Measurements from ENCODE around the gene SPSB3. TPM values are rescaled to one million over a fixed set of nuclear protein-coding genes. Genes with fewer than 3 reads are reported as not detected.

Gene SPSB3
- total RNA-seq, 2 donors from 2014 or later, result 28.0 to 28.1 TPM

DNA sequence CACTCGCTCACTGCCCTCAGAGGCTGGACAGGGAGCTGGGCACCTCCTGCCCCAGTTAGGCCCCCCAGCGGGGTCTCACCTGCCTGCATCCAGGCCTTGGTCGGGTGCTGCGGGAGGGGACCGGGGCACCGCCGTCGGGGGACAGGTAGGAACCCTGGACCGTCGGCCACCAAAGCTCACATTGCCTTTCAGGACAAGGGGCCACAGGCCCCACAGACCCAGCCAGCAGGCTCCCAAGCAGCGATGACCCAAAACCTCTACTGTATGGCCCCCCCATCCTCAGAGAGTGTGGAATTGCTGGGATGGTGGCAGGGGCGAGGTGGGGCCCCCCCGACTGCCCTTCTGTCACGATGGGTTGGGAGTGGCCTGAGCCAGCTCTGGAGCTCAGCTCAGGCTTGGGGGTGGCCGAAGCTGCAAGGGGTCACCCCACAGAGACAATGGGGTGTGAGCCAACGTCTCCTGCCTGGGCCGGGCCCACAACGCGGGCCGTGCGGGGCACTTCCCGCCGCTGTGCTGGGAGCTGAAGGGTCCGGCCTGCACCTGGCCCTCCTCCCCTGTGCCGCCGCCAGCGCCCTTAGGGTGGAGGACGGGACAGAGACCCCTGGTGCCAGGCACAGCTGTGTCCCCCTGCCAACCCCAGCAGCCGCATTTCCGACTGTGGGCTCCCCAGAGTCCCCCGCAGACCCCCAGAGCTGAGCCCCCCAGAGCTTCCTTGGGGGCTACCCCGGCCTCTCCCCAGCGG, 10.6 kb upstream of the SPSB3 start:
- 93 to 95% methylated on average over 22 to 33 of the region's 33 CpGs for WGBS, 2 experiments (ENCODE audit: insufficient coverage in 1 of 2, insufficient read length in 1 of 2)
- H3K36me3 Mint-ChIP-seq (ENCODE audit: low read depth), result peaks cover 13% of the 10 kb centered on the region
- no peaks in the 10 kb centered on the region for H3K27me3 Mint-ChIP-seq (ENCODE audit: insufficient read depth)
- no peak overlapping the region for H3K4me3 Mint-ChIP-seq
- Histone ChIP-seq H3K9me3 (ENCODE audit: control insufficient read depth, low read length) (peaks cover 6% of the 10 kb centered on the region), H3K9ac (ENCODE audit: extremely low read depth, low read length, poor library complexity, severe bottlenecking) (no peak overlapping the region), H3K27me3 (ENCODE audit: control insufficient read depth, insufficient read depth, low read length, poor library complexity, severe bottlenecking) (no peaks in the 10 kb centered on the region), H3K27ac (ENCODE audit: low read depth, low read length) (no peak overlapping the region), H3K36me3 (ENCODE audit: control insufficient read depth, insufficient read depth, low read length) (no peaks in the 10 kb centered on the region), H3K4me1 (ENCODE audit: control insufficient read depth, insufficient read depth, low read length) (no peaks in the 10 kb centered on the region), H3K4me3 (ENCODE audit: low read length) (no peak overlapping the region)
- H3K27ac Mint-ChIP-seq, result no peak overlapping the region
- no peaks in the 10 kb centered on the region for H3K4me1 Mint-ChIP-seq
- DNase-seq, result peak; percentile 38
- TF ChIP-seq, protein P1, sequence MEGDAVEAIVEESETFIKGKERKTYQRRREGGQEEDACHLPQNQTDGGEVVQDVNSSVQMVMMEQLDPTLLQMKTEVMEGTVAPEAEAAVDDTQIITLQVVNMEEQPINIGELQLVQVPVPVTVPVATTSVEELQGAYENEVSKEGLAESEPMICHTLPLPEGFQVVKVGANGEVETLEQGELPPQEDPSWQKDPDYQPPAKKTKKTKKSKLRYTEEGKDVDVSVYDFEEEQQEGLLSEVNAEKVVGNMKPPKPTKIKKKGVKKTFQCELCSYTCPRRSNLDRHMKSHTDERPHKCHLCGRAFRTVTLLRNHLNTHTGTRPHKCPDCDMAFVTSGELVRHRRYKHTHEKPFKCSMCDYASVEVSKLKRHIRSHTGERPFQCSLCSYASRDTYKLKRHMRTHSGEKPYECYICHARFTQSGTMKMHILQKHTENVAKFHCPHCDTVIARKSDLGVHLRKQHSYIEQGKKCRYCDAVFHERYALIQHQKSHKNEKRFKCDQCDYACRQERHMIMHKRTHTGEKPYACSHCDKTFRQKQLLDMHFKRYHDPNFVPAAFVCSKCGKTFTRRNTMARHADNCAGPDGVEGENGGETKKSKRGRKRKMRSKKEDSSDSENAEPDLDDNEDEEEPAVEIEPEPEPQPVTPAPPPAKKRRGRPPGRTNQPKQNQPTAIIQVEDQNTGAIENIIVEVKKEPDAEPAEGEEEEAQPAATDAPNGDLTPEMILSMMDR (conservative IDR thresholded peaks at IDR 0.05), result no peak
- peaks cover 20% of the 10 kb centered on the region for H3K9me3 Mint-ChIP-seq

DNA sequence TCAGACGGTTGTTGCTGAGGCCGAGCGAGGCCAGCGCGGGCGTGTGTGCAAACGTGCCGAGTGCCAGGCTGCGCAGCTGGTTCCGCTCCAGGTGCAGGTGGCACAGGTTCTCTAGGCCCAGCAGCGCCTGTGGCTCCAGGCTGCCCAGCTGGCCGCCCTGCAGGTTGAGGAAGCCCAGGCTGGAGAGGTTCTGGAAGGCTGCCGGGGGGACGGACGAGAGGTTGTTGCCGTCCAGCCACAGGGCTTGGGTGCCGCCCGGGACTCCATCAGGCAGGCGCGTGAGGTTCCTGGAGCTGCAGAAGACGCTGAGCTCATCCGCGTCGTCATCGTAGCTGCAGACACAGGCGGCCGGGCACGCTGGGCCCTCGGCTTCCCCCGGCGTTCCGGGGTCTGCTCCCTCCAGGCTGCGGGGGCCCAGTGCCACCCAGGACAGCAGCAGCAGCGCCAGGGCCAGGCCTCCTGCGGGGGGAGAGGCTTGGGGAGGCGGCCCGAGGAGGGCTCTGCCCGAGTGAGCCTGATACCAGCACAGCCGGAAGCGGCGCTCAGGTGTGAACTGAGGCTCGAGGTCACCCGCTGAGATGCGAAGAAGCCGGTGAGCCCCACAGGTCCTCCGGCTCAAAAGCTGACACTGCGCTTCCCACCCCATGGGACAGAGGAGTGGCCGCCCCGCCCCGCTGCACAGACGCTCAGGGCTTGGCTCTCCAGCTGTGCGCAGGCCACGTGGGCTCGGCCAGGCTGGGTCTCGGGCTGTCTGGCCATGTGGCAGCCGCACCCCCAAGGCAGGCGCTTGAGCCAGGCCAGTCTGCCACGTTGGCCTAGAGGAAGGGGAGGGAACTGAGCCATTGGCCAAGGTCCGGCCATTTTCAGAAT, 9.8 kb upstream of the SPSB3 start:
- 91 to 92% methylated on average over 29 to 59 of the region's 59 CpGs for WGBS, 2 experiments (ENCODE audit: insufficient coverage in 1 of 2, insufficient read length in 1 of 2)
- no peak overlapping the region for H3K27ac ChIP-seq (ENCODE audit: low read depth, low read length)
- H3K4me1 ChIP-seq (ENCODE audit: control insufficient read depth, insufficient read depth, low read length), result no peaks in the 10 kb centered on the region
- no peak overlapping the region for H3K4me3 Mint-ChIP-seq
- DNase-seq, result peak; percentile 55
- H3K27me3 Mint-ChIP-seq (ENCODE audit: insufficient read depth), result no peaks in the 10 kb centered on the region
- no peaks in the 10 kb centered on the region for H3K4me1 Mint-ChIP-seq
- TF ChIP-seq, protein P1 (conservative IDR thresholded peaks at IDR 0.05), result no peak
- H3K9ac ChIP-seq (ENCODE audit: extremely low read depth, low read length, poor library complexity, severe bottlenecking), result no peak overlapping the region
- H3K36me3 ChIP-seq (ENCODE audit: control insufficient read depth, insufficient read depth, low read length), result no peaks in the 10 kb centered on the region
- no peak overlapping the region for H3K4me3 ChIP-seq (ENCODE audit: low read length)
- no peaks in the 10 kb centered on the region for H3K9me3 ChIP-seq (ENCODE audit: control insufficient read depth, low read length)
- peaks cover 12% of the 10 kb centered on the region for H3K9me3 Mint-ChIP-seq
- peaks cover 12% of the 10 kb centered on the region for H3K36me3 Mint-ChIP-seq (ENCODE audit: low read depth)
- no peak overlapping the region for H3K27ac Mint-ChIP-seq
- no peaks in the 10 kb centered on the region for H3K27me3 ChIP-seq (ENCODE audit: control insufficient read depth, insufficient read depth, low read length, poor library complexity, severe bottlenecking)

DNA sequence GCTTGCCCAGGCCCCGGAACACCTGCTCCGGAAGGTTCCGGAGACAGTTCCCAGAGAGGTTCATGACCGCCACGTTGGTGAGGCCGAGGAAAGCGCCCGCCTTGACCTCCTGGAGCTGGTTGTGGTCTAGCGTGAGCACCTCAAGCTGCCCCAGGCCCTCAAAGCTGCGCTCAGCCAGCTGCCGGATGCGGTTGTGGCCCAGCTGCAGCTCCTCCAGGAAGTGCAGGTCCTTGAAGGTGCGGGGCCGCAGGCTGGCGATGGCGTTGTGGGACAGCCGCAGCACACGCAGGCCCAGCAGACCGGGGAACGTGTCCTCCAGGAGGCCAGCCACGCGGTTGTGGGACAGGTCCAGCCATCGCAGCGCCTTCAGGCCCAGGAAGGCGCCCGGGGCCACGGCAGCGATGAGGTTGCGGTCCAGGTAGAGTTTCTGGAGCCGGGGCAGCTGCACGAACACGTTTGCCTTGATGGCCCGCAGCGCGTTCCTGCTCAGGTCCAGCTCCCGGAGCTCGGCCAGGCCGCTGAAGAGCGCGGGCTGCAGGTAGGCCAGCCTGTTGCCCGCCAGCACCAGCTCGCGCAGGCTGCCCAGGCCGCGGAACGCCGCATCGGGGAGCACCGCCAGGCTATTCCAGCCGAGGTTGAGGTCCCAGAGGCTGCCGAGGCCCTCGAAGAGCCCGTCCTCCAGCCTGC, 9.0 kb upstream of the SPSB3 start:
- H3K4me1 ChIP-seq (ENCODE audit: control insufficient read depth, insufficient read depth, low read length), result no peaks in the 10 kb centered on the region
- Mint-ChIP-seq H3K27ac (no peak overlapping the region), H3K9me3 (peaks cover 4% of the 10 kb centered on the region), H3K4me1 (no peaks in the 10 kb centered on the region), H3K36me3 (ENCODE audit: low read depth) (peaks cover 7% of the 10 kb centered on the region), H3K4me3 (no peak overlapping the region), H3K27me3 (ENCODE audit: insufficient read depth) (no peaks in the 10 kb centered on the region)
- no peak overlapping the region for H3K4me3 ChIP-seq (ENCODE audit: low read length)
- H3K9ac ChIP-seq (ENCODE audit: extremely low read depth, low read length, poor library complexity, severe bottlenecking), result no peak overlapping the region
- H3K9me3 ChIP-seq (ENCODE audit: control insufficient read depth, low read length), result no peaks in the 10 kb centered on the region
- TF ChIP-seq, protein P1 (conservative IDR thresholded peaks at IDR 0.05), result no peak
- no peak overlapping the region for H3K27ac ChIP-seq (ENCODE audit: low read depth, low read length)
- DNase-seq, result peak; percentile 43
- H3K27me3 ChIP-seq (ENCODE audit: control insufficient read depth, insufficient read depth, low read length, poor library complexity, severe bottlenecking), result no peaks in the 10 kb centered on the region
- no peaks in the 10 kb centered on the region for H3K36me3 ChIP-seq (ENCODE audit: control insufficient read depth, insufficient read depth, low read length)
- WGBS, 2 experiments (ENCODE audit: insufficient coverage in 1 of 2, insufficient read length in 1 of 2), result 94 to 97% methylated on average over 49 to 53 of the region's 53 CpGs

Data from endodermal cell (in vitro differentiated cells).